Measurements from ENCODE around the gene EVPL. TPM values are rescaled to one million over a fixed set of nuclear protein-coding genes. Genes with fewer than 3 reads are reported as not detected.

The EVPL gene
- total and polyA plus RNA-seq, 2 of the 13 experiments (the other 11 are each of a cell fraction or from before 2014, with no cell fraction given), result 2.1 to 8.2 TPM

DNA sequence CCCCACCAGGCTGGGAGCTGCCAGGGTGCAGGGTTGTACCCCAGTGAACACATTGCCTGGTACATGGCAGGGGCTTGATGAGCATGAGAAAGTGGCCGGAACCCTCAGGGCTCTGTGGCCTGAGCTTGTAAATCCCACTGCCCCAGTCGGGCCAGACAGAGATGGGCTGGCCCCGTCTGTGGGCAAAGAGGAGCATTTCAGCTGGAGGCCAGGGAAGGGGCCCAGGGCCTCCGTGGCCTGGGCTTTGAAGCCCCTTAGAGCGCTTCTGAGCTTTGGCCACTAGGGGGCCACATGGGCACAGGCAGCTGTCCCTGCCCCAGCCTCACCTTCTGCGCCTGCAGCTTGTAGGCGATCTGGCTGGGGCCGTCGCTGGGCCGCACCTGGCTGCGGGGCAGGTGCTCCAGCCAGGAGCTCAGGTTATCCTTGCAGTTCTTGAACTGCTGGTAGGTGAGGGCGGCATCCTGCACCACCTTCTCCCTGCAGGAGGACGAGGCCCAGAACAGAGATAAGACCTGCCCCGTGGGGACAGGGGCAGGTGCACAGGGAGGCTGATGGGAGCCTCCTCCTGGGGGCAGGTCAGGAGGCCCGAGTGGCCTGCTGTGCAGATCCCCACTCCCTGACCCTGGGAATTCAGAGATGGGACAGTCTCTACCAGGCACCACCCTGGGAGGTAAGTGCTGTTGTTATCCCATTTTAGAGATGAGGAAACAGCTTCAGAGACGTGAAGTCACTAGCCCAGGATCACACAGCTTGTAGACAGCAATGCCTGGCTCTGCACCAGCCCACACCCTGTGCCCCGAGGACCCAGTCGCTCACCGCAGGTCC lies 12.8 kb downstream of the EVPL start (continued):
- peak; percentile 75 for TF ChIP-seq ZNF407 (CRISPR knock-in tag; IDR thresholded peaks at IDR 0.05; ENCODE audit: not compliant biosample characterization)
- TF ChIP-seq ZNF34 (CRISPR knock-in tag; IDR thresholded peaks at IDR 0.05; ENCODE audit: borderline replicate concordance), result 0 out of 2 replicates have a peak, but pooled peaks have one; percentile 37
- peak; percentile 82 for TF ChIP-seq ZNF768 (CRISPR knock-in tag; IDR thresholded peaks at IDR 0.05)
- TF ChIP-seq, protein P1, sequence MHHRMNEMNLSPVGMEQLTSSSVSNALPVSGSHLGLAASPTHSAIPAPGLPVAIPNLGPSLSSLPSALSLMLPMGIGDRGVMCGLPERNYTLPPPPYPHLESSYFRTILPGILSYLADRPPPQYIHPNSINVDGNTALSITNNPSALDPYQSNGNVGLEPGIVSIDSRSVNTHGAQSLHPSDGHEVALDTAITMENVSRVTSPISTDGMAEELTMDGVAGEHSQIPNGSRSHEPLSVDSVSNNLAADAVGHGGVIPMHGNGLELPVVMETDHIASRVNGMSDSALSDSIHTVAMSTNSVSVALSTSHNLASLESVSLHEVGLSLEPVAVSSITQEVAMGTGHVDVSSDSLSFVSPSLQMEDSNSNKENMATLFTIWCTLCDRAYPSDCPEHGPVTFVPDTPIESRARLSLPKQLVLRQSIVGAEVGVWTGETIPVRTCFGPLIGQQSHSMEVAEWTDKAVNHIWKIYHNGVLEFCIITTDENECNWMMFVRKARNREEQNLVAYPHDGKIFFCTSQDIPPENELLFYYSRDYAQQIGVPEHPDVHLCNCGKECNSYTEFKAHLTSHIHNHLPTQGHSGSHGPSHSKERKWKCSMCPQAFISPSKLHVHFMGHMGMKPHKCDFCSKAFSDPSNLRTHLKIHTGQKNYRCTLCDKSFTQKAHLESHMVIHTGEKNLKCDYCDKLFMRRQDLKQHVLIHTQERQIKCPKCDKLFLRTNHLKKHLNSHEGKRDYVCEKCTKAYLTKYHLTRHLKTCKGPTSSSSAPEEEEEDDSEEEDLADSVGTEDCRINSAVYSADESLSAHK (CRISPR knock-in tag; IDR thresholded peaks at IDR 0.05; ENCODE audit: borderline replicate concordance), result 0 out of 2 replicates have a peak, but pooled peaks have one; percentile 60
- TF ChIP-seq ZSCAN22 (CRISPR knock-in tag; IDR thresholded peaks at IDR 0.05), result no peak
- TF ChIP-seq STAG1 (CRISPR knock-in tag; IDR thresholded peaks at IDR 0.05), result peak; percentile 98
- TF ChIP-seq CTCF (CRISPR knock-in tag; IDR thresholded peaks at IDR 0.05), result peak; percentile 100
- 0 out of 2 replicates have a peak, but pooled peaks have one; percentile 59 for TF ChIP-seq HBP1 (CRISPR knock-in tag; IDR thresholded peaks at IDR 0.05; ENCODE audit: low read depth)

All from HepG2 (cell line).